ENCODE results near the gene TRMT1. TPM values are rescaled to one million over a fixed set of nuclear protein-coding genes. Genes with fewer than 3 reads are reported as not detected.

Gene TRMT1
- total and polyA plus RNA-seq, 2 donors (not counting 1 experiment from before 2014, with no cell fraction given): 91.8 to 281 TPM

DNA sequence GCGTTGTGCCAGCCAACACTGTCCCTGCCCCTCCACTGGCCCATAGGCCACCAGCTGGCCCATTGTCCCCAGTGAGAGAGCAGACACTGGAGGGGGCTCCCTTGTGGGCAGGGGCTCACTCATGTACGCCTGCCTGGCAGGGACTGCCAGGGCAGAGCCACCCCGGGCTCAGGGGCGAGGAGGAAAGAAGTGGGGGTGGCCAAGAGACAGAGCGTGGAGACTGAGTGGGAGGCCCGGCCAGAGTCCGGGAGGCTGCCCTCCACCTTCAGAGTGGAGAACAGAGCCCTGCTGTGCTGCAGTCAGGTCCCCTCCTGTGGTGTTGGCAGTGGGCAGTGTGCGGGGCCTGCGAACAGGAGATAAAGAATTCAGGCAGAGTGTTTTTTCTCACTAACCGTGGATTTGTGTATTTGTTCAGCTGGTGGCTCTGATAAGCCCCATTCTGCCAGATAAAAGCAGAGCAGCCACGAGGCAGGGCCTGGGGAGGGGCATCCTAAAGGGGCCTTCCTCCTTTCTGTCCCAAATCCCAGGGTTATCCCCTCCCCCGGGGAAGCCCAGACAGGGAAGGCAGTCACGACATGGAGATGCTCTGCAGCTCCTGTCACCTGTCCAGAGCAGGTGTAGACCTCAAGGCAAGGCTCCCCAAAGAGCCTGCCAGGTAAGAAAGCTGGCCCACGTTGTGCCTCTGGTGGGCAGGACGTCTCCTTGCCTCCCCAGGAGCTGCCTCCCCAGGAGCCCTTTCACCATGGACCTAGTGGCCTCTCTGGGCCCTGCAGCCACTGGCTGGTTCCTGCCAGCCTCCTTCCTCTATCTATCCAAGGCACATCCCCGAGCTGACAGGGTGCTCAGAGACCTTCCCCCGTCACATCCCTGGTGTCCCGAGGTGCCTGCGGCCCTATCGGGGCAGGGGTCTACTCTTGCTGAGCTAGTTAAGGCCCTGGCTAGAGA is 46.9 kb downstream of the TRMT1 start:
- no peak overlapping the region for H3K27ac ChIP-seq (ENCODE audit: low read length in 2 of 2)
- H3K9me3 Mint-ChIP-seq (ENCODE audit: insufficient read depth): no peaks in the 10 kb centered on the region
- no peaks in the 10 kb centered on the region for H3K79me2 ChIP-seq (ENCODE audit: control insufficient read depth, insufficient read depth, low read length)
- no peak for TF ChIP-seq EZH2 (IDR thresholded peaks at IDR 0.05; ENCODE audit: borderline replicate concordance, insufficient read depth, low read depth, low read length, poor library complexity, severe bottlenecking)
- TF ChIP-seq, protein P1, sequence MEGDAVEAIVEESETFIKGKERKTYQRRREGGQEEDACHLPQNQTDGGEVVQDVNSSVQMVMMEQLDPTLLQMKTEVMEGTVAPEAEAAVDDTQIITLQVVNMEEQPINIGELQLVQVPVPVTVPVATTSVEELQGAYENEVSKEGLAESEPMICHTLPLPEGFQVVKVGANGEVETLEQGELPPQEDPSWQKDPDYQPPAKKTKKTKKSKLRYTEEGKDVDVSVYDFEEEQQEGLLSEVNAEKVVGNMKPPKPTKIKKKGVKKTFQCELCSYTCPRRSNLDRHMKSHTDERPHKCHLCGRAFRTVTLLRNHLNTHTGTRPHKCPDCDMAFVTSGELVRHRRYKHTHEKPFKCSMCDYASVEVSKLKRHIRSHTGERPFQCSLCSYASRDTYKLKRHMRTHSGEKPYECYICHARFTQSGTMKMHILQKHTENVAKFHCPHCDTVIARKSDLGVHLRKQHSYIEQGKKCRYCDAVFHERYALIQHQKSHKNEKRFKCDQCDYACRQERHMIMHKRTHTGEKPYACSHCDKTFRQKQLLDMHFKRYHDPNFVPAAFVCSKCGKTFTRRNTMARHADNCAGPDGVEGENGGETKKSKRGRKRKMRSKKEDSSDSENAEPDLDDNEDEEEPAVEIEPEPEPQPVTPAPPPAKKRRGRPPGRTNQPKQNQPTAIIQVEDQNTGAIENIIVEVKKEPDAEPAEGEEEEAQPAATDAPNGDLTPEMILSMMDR (IDR thresholded peaks at IDR 0.05): no peak
- H3K4me1 ChIP-seq (ENCODE audit: control insufficient read depth in 2 of 2, insufficient read depth in 2 of 2, low read length in 2 of 2): no peaks in the 10 kb centered on the region
- DNase-seq: no peak
- H3K9me3 ChIP-seq (ENCODE audit: control extremely low read depth in 1 of 3, control insufficient read depth in 2 of 3, insufficient read depth in 1 of 3, low read length in 2 of 3): no peaks in the 10 kb centered on the region
- H3K27me3 Mint-ChIP-seq: peaks cover 12% of the 10 kb centered on the region
- no peak overlapping the region for H3K4me3 Mint-ChIP-seq
- intact Hi-C loops (cut with micrococcal nuclease): no loop called here
- no peak for ATAC-seq (ENCODE audit: low read depth)
- ChIA-PET CTCF (interaction anchor here (0.6 to 1.5 kb wide), 4 partner anchors 8 to 104 kb away, joined by 3 to 4 read pairs (median 4); no protein-coding TSS in a partner anchor), POLR2A (interaction anchor here (0.9 kb wide), 1 partner anchor 35 kb away, joined by 8 read pairs; no protein-coding TSS in a partner anchor)
- H3K4me3 ChIP-seq (ENCODE audit: control extremely low read depth in 1 of 5, extremely low read depth in 1 of 5, insufficient read depth in 1 of 5, low read depth in 2 of 5, low read length in 4 of 5): no peak overlapping the region
- no peak overlapping the region for H2AFZ ChIP-seq (ENCODE audit: insufficient read depth, low read depth, low read length, poor library complexity, severe bottlenecking)
- no peaks in the 10 kb centered on the region for H3K36me3 ChIP-seq (replicated peaks in 1 of 2; ENCODE audit: control extremely low read depth in 1 of 2, control insufficient read depth in 1 of 2, extremely low read depth in 1 of 2, insufficient read depth in 2 of 2, low read length in 1 of 2)
- H3K27ac Mint-ChIP-seq: no peak overlapping the region
- no peaks in the 10 kb centered on the region for H4K20me1 ChIP-seq (ENCODE audit: control insufficient read depth, insufficient read depth, low read length, poor library complexity, severe bottlenecking)
- H3K4me2 ChIP-seq (replicated peaks; ENCODE audit: low read depth, low read length, poor library complexity, severe bottlenecking): no peak overlapping the region
- no peaks in the 10 kb centered on the region for H3K27me3 ChIP-seq (replicated peaks in 1 of 4; ENCODE audit: control extremely low read depth in 1 of 4, control insufficient read depth in 3 of 4, insufficient read depth in 4 of 4, low read length in 3 of 4)
- WGBS (ENCODE audit: insufficient coverage): 75% methylated on average over 19 of the region's 20 CpGs
- no peaks in the 10 kb centered on the region for H3K4me1 Mint-ChIP-seq
- H3K9ac ChIP-seq (ENCODE audit: low read length): no peak overlapping the region

Data from B cell (primary cell).